Activated B cell treated with CpG ODN at 0.5 μM for 24 hours (primary cell): ENCODE results near the gene HES7. TPM values are rescaled to one million over a fixed set of nuclear protein-coding genes. Genes with fewer than 3 reads are reported as not detected.
A peak's percentile ranks its signal among the peaks of the same experiment; 100 is the strongest.
"Not testable (repeated sequence)": the region's sequence is repeated elsewhere in the genome, so short reads cannot be mapped to it uniquely, and the experiment has no call there.

Experiments used
- ATAC-seq: fragments of 200-7000 bp; cut with Tn5 transposase; one replicate; pipeline ENCODE4 v1.10.0; 2021; ENCODE audit warnings: low read depth, mild to moderate bottlenecking, moderate library complexity
- CTCF ChIA-PET: fragments of 350-600 bp; sonication (Branson Sonifier 250); formaldehyde crosslinking; loops from one replicate; lab custom pipeline; 2021; ENCODE audit warnings: antibody characterized with exemption; lab: Charles Lee
- POLR2A ChIA-PET: fragments of 350-600 bp; sonication (Branson Sonifier 250); formaldehyde crosslinking; loops from one replicate; lab custom pipeline; 2021; ENCODE audit warnings: antibody characterized with exemption; lab: Charles Lee
- DNase-seq: peaks from one replicate; pipeline ENCODE4 v3.0.0; 2022
- H3K27ac Mint-ChIP-seq: one replicate; pipeline ENCODE4 v1.8.0; 2020; ENCODE audit warnings: mixed read lengths
- H3K27me3 Mint-ChIP-seq: one replicate; pipeline ENCODE4 v1.8.0; 2021; ENCODE audit warnings: mixed read lengths
- H3K36me3 Mint-ChIP-seq: one replicate; pipeline ENCODE4 v1.8.0; 2021; ENCODE audit warnings: low read depth, mixed read lengths
- H3K4me1 Mint-ChIP-seq: one replicate; pipeline ENCODE4 v1.8.0; 2021; ENCODE audit warnings: mixed read lengths
- H3K4me3 Mint-ChIP-seq: one replicate; pipeline ENCODE4 v1.8.0; 2020; ENCODE audit warnings: mild to moderate bottlenecking, mixed read lengths
- H3K9me3 Mint-ChIP-seq: one replicate; pipeline ENCODE4 v1.8.0; 2020; ENCODE audit warnings: mixed read lengths
- intact Hi-C: fragments of 100-400 bp; cut with micrococcal nuclease; formaldehyde crosslinking; loops from one replicate; pipeline ENCODE4 v1.15.1; 2024
- total RNA-seq: library from RNA; stranded (reverse); gene quantifications from 2 replicates; pipeline ENCODE4 v1.2.3, GENCODE V29; 2022
- TF ChIP-seq, protein P1 (sequence below): fragments of 200-600 bp; IDR thresholded peaks from one replicate; pipeline ENCODE4 v1.8.0; 2022; ENCODE audit warnings: antibody characterized with exemption, mild to moderate bottlenecking

Gene HES7
- total RNA-seq: 0.12 and 0.49 TPM in 2 replicates

DNA sequence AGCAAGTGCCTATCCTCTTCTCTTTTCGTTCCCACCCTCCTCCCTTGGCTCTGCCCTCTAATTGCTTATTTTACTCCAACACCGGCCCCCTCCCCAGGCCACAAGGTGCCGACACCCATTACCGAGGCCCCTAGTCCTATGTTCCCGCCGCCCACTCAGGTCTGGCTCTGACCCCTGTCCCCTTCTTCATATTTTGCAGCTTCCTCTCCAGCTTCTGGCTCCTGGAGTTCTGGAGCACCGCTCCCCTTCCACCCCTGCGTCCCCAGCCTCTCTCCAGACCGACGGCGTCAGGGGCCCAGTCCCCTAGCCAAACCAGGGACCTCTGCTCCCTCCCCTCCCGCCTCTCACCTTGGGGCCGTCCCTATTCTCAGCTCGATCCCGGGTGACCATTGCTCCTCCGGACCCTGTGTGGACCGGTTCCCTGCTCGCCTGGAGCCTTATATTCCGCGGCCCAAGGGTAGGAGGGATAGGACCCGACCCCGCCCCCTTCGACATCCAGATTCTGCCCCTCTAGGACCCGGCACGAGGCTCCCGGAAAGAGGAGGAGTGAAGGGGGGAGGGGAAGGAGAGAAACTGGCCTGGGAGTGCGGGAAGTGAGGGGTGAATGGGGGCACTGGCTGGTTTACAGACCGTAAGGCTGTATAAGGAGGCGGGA, at the start of gene HES7:
HES7 (minus strand) TSS at position 412 of the 655 bp plus-strand sequence; CDS start at position 390, 22 bp downstream.
- ChIA-PET CTCF (interaction anchor here (0.8 to 2.3 kb wide), 7 partner anchors 14 to 52 kb away, joined by 3 to 8 read pairs (median 3); no protein-coding TSS in a partner anchor), POLR2A (interaction anchor here (0.8 to 5.2 kb wide), 13 partner anchors 10 to 267 kb away, joined by 3 to 46 read pairs (median 5); partner anchors contain the start of genes CTC1, NAA38 and SLC25A35)
- H3K4me3 Mint-ChIP-seq: peak within 1 kb of the TSS; percentile 93
- peaks cover 71% of the 10 kb centered on the region for H3K4me1 Mint-ChIP-seq
- TF ChIP-seq, protein P1, sequence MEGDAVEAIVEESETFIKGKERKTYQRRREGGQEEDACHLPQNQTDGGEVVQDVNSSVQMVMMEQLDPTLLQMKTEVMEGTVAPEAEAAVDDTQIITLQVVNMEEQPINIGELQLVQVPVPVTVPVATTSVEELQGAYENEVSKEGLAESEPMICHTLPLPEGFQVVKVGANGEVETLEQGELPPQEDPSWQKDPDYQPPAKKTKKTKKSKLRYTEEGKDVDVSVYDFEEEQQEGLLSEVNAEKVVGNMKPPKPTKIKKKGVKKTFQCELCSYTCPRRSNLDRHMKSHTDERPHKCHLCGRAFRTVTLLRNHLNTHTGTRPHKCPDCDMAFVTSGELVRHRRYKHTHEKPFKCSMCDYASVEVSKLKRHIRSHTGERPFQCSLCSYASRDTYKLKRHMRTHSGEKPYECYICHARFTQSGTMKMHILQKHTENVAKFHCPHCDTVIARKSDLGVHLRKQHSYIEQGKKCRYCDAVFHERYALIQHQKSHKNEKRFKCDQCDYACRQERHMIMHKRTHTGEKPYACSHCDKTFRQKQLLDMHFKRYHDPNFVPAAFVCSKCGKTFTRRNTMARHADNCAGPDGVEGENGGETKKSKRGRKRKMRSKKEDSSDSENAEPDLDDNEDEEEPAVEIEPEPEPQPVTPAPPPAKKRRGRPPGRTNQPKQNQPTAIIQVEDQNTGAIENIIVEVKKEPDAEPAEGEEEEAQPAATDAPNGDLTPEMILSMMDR: no peak
- peaks cover 17% of the 10 kb centered on the region for H3K36me3 Mint-ChIP-seq
- DNase-seq (no peak), ATAC-seq (no peak)
- intact Hi-C loops: no loop called here
- H3K9me3 Mint-ChIP-seq: no peaks in the 10 kb centered on the region
- H3K27ac Mint-ChIP-seq: peak within 1 kb of the TSS; percentile 61
- peaks cover 36% of the 10 kb centered on the region for H3K27me3 Mint-ChIP-seq

DNA sequence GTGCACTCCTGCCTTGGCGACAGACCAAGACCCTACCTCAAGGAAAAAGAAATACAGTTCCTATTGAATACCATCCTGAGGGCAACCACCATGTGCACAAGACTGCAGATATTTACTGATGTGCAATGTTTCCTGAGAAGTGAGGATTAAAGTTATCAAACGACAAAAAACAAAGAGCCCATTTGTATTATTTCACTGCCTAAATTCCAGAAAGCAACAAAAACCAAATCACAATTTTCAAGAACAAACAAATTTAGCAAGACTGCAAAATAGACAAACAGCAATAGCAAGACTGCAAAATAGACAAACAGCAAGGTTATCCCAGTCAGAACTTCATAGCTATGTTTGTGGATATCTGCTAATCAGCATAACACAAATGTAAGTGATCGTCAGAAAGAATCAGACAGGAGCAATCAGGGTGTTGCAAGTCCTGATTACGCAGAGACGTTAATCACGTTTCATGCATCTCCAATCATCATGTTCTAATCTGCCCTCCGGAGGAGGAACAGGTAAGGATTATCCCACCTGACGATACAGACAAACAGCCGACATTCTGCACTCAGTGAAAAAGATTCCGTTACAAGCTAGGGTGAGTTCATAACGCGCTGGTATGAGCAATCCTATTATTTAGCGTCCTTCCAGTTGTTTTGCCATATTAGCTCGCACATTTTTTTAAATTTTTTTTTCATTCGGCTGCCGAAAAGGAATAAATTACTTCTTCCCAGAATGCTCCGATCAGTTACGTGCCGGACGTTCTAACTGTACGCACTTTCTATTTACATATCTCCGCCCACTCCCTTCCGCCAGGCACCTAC, 49.4 kb upstream of the HES7 start:
- TF ChIP-seq, protein P1: no peak
- ChIA-PET POLR2A (interaction anchor here (0.5 to 9.2 kb wide), 64 partner anchors 13 to 1417 kb away, joined by 3 to 385 read pairs (median 6); partner anchors contain the start of genes ACAP1, ALOXE3, AURKB and BCL6B), CTCF (interaction anchor here (0.9 to 1.2 kb wide), 7 partner anchors 12 to 128 kb away, joined by 3 to 5 read pairs (median 4); no protein-coding TSS in a partner anchor)
- H3K36me3 Mint-ChIP-seq: peaks cover 4% of the 10 kb centered on the region
- intact Hi-C loops: loop anchor here (1.0 kb wide), 9 partner anchors 9 to 329 kb away; partner anchors contain the start of genes AURKB and CTC1
- ATAC-seq (peak; percentile 76), DNase-seq (peak; percentile 40)
- H3K27me3 Mint-ChIP-seq: no peaks in the 10 kb centered on the region
- H3K27ac Mint-ChIP-seq: peak overlapping the region; percentile 100
- H3K4me3 Mint-ChIP-seq: peak overlapping the region; percentile 84
- no peaks in the 10 kb centered on the region for H3K9me3 Mint-ChIP-seq
- peaks cover 44% of the 10 kb centered on the region for H3K4me1 Mint-ChIP-seq

DNA sequence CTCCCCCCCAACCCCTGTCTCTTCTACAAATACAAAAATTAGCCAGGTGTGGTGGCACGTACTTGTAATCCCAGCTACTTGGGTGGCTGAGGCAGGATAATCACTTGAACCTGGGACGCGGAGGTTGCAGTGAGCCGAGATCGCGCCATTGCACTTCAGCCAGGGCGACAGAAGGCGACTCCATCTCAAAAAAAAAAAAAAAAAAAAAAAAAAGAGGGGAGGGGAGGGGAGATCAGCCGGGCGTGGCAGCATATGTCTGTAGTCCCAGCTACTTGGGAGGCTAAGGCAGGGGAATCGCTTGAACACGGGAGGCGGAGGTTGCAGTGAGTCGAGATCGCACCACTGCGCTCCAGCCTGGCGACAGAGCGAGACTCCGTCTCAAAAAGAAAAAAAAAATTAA, 46.3 kb upstream of the HES7 start:
- intact Hi-C loops: not testable (repeated sequence)

DNA sequence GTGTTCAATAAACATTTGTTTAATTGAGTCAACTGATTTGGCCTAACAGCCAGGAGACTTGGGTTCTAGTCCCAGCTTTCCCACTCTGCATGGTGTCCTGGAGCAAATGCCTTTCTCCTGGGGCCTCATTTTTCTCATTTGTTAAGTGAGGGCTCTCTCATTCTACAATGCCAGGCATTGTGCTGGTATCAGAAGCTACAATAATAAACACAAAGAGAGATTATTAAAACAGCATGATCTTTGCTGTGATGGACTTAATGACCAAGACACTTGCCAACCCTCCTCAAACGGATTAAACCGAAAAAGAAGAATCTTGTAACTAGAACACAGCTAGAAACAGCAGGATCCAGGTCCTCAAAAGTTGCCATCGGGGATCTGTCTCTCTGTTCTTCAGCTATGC, 43.6 kb upstream of the HES7 start:
- TF ChIP-seq, protein P1: no peak
- Mint-ChIP-seq H3K27ac (no peak overlapping the region), H3K27me3 (no peaks in the 10 kb centered on the region), H3K4me3 (no peak overlapping the region), H3K36me3 (peaks cover 2% of the 10 kb centered on the region), H3K9me3 (no peaks in the 10 kb centered on the region), H3K4me1 (peaks cover 24% of the 10 kb centered on the region)
- intact Hi-C loops: no loop called here
- ATAC-seq: no peak
- CTCF ChIA-PET: interaction anchor here (1.0 kb wide), 1 partner anchor 48 kb away, joined by 3 read pairs; no protein-coding TSS in a partner anchor
- no peak for DNase-seq
- POLR2A ChIA-PET: interaction anchor here (0.6 to 1.5 kb wide), 5 partner anchors 9 to 104 kb away, joined by 4 to 6 read pairs (median 5); partner anchors contain the start of gene TMEM107

More for the DNA sequence above, 46.3 kb upstream of the HES7 start:
- H3K4me1 Mint-ChIP-seq: peaks cover 25% of the 10 kb centered on the region
- DNase-seq, H3K4me3 Mint-ChIP-seq, CTCF ChIA-PET, ATAC-seq, H3K9me3 Mint-ChIP-seq, H3K27me3 Mint-ChIP-seq, H3K27ac Mint-ChIP-seq, H3K36me3 Mint-ChIP-seq: not testable (repeated sequence)
- POLR2A ChIA-PET: interaction anchor here (0.6 to 9.2 kb wide), 2 partner anchors 16 to 483 kb away, joined by 3 to 365 read pairs; partner anchors contain the start of genes BORCS6 and TP53

DNA sequence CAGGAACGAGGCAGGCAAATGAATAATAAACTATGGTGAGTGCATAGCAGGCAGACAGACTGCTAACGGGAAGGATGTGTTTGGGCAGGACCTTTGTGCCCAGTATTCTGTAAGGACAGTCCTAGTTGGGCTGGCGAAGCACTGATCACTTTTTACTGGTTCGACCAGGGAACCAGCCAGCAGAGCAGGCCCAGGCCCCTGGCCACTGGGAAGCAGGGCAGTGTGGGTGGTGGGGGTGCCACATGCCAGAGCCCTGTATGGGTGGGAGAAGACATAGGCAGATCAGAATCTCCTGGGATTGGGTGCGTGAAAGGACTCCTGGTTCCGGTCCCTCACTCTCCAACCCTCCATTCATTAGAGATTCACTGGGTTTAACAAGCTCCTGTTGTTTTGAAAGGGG, 42.8 kb upstream of the HES7 start:
- H3K27me3 Mint-ChIP-seq: no peaks in the 10 kb centered on the region
- H3K27ac Mint-ChIP-seq: no peak overlapping the region
- H3K4me3 Mint-ChIP-seq: no peak overlapping the region
- H3K9me3 Mint-ChIP-seq: no peaks in the 10 kb centered on the region
- intact Hi-C loops: no loop called here
- H3K36me3 Mint-ChIP-seq: peaks cover 2% of the 10 kb centered on the region
- DNase-seq (no peak), ATAC-seq (no peak)
- ChIA-PET CTCF (no interaction called here), POLR2A (interaction anchor here (1.4 kb wide), 1 partner anchor 8 kb away, joined by 5 read pairs; no protein-coding TSS in a partner anchor)
- peaks cover 26% of the 10 kb centered on the region for H3K4me1 Mint-ChIP-seq
- TF ChIP-seq, protein P1: no peak
